Small intestine (tissue), 7 donors: ENCODE results near the gene ATP6V1C2. TPM values are rescaled to one million over a fixed set of nuclear protein-coding genes. Genes with fewer than 3 reads are reported as not detected.

ENCODE experiments used
- DNase-seq, 2 donors: peaks; one replicate each; pipeline versions ENCODE4 v3.0.0 to v3.0.0-alpha.2; 2013
- FAIRE-seq: peaks from 2 replicates; lab custom pipeline; 2012; peaks lifted over from hg19 to GRCh38; lab: Jason Lieb, UNC
- H3K27ac ChIP-seq, 3 donors: one replicate each; pipeline ENCODE4 v1.5.1; 2013; ENCODE audit warnings: low read length in 2 of 3, mild to moderate bottlenecking in 2 of 3, control low read depth in 1 of 3, inconsistent platforms in 1 of 3, low read depth in 1 of 3, moderate library complexity in 1 of 3
- H3K27me3 ChIP-seq, 3 donors: one replicate each; pipeline ENCODE4 v1.6.1; 2013; ENCODE audit warnings: low read length in 3 of 3, inconsistent platforms in 1 of 3; ENCODE audit not compliant: control insufficient read depth in 3 of 3, insufficient read depth in 3 of 3
- H3K36me3 ChIP-seq, 3 donors: one replicate each; pipeline ENCODE4 v1.6.1; 2013; ENCODE audit warnings: low read length in 3 of 3, inconsistent platforms in 1 of 3, low read depth in 1 of 3, mild to moderate bottlenecking in 1 of 3, moderate library complexity in 1 of 3; ENCODE audit not compliant: control insufficient read depth in 3 of 3, insufficient read depth in 2 of 3
- H3K4me1 ChIP-seq, 3 donors: one replicate each; pipeline ENCODE4 v1.6.1; 2013; ENCODE audit warnings: low read length in 2 of 3, inconsistent platforms in 1 of 3, low read depth in 1 of 3, mild to moderate bottlenecking in 1 of 3, moderate library complexity in 1 of 3; ENCODE audit not compliant: control insufficient read depth in 3 of 3, insufficient read depth in 2 of 3
- H3K4me3 ChIP-seq, 3 donors: one replicate each; pipeline ENCODE4 v1.5.1; 2013; ENCODE audit warnings: low read length in 3 of 3, control low read depth in 1 of 3, inconsistent platforms in 1 of 3, low read depth in 1 of 3, mild to moderate bottlenecking in 1 of 3, moderate library complexity in 1 of 3
- H3K9me3 ChIP-seq, 2 donors: one replicate each; pipeline ENCODE4 v1.6.1; 2013; ENCODE audit warnings: low read depth in 1 of 2, low read length in 1 of 2; ENCODE audit not compliant: control insufficient read depth in 2 of 2, insufficient read depth in 1 of 2
- WGBS, 3 donors: extraction: QIAGEN DNeasy Blood & Tissue Kit; methylation state at CpG; one replicate each; pipeline ENCODE4 v1.1.7; 2013; 5-methylcytosine and 5-hydroxymethylcytosine counted together
- polyA plus RNA-seq, 4 donors: library from polyadenylated mRNA; stranded (reverse) in 3 of 4; unstranded in 1 of 4; fragments of 200-250 nt in 3 of 4; fragments of 120-200 nt in 1 of 4; gene quantifications; one replicate each; pipeline versions ENCODE4 v1.2.1 to v1.2.3, GENCODE V29; 2013
- donor health status: healthy with polysubstance abuse.
- donor health status: control.
- donor health status: control.
- donor health status: Bipolar disorder and iron deficiency.
- donor health status: healthy.

The ATP6V1C2 gene
- polyA plus RNA-seq, 4 donors: 0.22 to 3.6 (median 0.92) TPM

DNA sequence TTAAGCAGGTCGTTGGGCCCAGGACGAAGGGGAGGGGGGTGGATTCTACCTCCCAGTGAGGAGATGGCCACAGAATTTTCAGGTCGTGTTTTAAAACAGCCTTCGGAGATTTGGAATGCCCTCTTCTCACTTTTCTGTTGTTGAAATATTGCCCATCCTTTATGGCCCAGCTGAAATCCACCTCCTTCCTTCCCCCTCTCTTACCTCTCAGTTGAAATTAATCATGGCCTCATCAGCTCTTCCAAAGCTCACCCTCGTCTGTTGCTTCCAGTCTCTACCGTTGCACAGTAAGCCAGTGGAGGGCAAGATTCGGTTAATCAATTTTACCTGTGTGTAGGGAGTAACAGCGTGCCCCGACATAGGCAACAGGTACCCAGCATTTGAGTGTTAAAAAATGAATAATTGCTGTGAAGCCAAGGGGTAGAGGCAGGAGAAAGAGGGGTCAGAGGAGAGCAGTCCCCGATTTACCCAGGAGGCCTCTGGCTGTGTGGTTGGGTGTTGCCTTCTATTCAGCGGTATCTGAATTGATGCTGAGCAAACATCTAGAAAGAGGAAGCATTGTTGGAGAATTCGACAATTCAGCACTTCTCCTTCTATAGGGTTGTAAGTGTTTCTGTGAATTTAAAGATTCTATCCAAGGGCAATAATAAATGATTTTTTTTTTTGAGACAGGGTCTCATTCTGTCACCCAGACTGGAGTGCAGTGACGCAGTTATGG lies 99.7 kb downstream of the ATP6V1C2 start:
- FAIRE-seq (no peak), DNase-seq (no peak)
- Histone ChIP-seq H3K36me3 (no peaks in the 10 kb centered on the region), H3K27me3 (peaks cover 0 to 8% (median 2%) of the 10 kb centered on the region in 3 donors), H3K4me3 (no peak overlapping the region), H3K4me1 (no peaks in the 10 kb centered on the region), H3K27ac (no peak overlapping the region), H3K9me3 (no peaks in the 10 kb centered on the region)
- 68 to 72% (median 69%) methylated on average over 13 of the region's 13 CpGs for WGBS, 3 donors

DNA sequence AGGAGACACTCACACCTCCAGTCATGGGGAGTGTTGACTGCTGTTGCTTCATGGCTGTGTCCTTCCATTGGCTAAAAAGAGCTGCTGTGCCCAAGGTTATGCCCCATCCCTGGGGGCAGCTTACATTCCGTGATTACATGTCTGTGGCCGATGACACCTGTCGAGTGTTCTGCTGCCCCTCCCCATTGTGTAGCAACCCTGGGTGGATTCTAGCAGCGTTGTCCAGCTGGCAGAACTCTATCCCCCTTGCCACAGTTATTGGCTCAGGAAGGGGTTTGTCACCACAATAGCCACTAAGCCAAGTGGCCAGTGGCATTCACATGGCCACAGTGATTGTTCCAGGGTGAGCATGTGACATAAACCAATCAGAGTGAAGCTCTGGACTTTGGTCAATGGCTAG lies 102.8 kb downstream of the ATP6V1C2 start:
- DNase-seq (no peak), FAIRE-seq (no peak)
- Histone ChIP-seq H3K4me1 (no peaks in the 10 kb centered on the region), H3K4me3 (no peak overlapping the region), H3K27ac (no peak overlapping the region), H3K36me3 (no peaks in the 10 kb centered on the region), H3K9me3 (no peaks in the 10 kb centered on the region), H3K27me3 (peaks cover 0 to 14% (median 2%) of the 10 kb centered on the region in 3 donors)
- WGBS, 3 donors: 86 to 90% (median 88%) methylated on average over 4 of the region's 4 CpGs

DNA sequence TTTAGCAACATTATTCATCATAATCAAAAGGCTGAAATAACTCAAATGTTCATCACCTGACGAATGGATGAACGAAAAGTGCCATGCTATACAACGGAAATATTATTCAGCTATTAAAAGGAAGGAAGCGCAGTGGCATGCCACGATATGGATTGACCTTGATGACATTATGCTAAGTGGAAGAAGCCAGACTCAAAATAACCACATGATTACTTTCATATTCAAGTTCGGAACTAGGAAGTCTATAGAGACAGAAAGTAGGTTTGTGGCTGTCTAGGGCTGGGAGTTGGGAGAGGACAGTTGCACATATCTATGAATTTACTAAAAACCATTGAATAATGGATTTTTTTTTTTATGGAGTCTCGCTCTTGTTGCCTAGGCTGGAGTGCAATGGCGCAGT lies 104.6 kb downstream of the ATP6V1C2 start:
- no peak for FAIRE-seq
- peaks cover 0 to 25% (median 2%) of the 10 kb centered on the region in 3 donors for H3K27me3 ChIP-seq
- no peaks in the 10 kb centered on the region for H3K9me3 ChIP-seq
- H3K36me3 ChIP-seq: no peaks in the 10 kb centered on the region
- 83 to 86% (median 85%) methylated on average over 8 of the region's 8 CpGs for WGBS, 3 donors
- no peaks in the 10 kb centered on the region for H3K4me1 ChIP-seq
- no peak overlapping the region for H3K4me3 ChIP-seq
- H3K27ac ChIP-seq: no peak overlapping the region
- DNase-seq: no peak

DNA sequence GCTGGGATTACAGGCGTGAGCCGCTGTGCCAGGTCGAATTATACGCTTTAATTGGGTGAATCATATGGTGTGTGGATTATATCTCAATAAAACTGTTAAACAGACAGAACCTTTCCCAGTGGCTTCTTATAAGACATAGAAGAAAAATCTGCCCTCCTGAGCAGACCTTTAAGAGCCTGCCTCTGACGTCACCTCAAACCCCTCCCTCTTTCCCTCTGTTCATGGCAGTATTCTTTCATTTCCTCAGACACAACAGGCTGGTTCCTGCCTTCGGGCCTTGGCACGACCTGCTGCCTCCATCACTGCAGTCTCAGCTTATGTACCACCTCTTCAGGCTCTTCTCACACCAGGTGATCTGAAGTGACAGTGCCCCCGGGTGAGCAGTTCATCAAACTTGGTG lies 105.2 kb downstream of the ATP6V1C2 start:
- no peak for DNase-seq
- no peak for FAIRE-seq
- H3K27me3 ChIP-seq: peaks cover 0 to 31% (median 2%) of the 10 kb centered on the region in 3 donors
- no peaks in the 10 kb centered on the region for H3K9me3 ChIP-seq
- WGBS, 3 donors: 77 to 81% (median 78%) methylated on average over 8 of the region's 8 CpGs
- H3K4me3 ChIP-seq: no peak overlapping the region
- H3K36me3 ChIP-seq: no peaks in the 10 kb centered on the region
- H3K4me1 ChIP-seq: no peaks in the 10 kb centered on the region
- no peak overlapping the region for H3K27ac ChIP-seq

DNA sequence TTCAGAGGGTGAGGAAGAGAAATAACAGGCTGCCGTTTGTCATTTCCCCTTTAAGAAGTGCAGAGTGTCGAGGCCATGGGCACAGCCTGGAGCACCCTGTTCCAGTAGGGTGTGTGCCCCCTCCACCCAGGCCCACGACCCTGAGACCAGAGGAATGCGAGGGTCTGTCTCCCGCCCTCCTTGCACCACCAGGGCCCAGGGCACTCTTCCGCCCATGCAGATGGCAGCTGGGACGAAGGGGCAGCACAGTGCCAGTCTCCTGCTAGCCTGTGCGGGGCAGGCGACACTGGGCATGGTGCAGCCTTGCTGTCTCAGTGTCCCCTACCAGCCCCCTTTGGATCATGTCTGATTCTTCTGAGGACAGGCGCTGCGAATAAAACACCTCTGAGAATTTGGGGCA lies 106.9 kb downstream of the ATP6V1C2 start:
- H3K4me1 ChIP-seq: peaks cover 0 to 3% (median 0%) of the 10 kb centered on the region in 3 donors
- FAIRE-seq (no peak), DNase-seq (no peak)
- no peaks in the 10 kb centered on the region for H3K36me3 ChIP-seq
- no peak overlapping the region for H3K27ac ChIP-seq
- 78 to 88% (median 80%) methylated on average over 11 of the region's 11 CpGs for WGBS, 3 donors
- H3K4me3 ChIP-seq: no peak overlapping the region
- H3K27me3 ChIP-seq: peaks cover 0 to 42% (median 2%) of the 10 kb centered on the region in 3 donors
- H3K9me3 ChIP-seq: no peaks in the 10 kb centered on the region

DNA sequence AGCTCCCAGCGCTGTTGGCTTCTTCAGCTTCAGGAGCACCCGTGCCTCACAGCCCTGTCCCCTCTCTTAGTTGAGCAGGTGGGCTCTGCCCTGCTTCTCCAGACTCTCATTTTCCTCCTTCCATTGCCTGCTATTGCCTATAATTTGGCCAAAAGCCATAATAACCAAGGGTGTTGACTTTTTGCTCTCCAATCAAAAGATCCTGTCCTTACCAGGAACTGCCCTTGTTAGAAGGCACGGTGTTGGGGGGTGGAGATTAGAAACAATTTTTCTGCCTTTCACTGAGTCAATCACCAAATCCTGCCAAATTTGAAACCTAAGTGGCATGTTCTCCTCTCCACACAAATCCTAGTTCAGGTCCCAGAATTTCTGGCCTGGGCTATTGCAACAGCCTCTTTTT lies 107.9 kb downstream of the ATP6V1C2 start:
- H3K4me3 ChIP-seq: no peak overlapping the region
- H3K27me3 ChIP-seq: peaks cover 0 to 46% (median 2%) of the 10 kb centered on the region in 3 donors
- no peaks in the 10 kb centered on the region for H3K9me3 ChIP-seq
- no peak overlapping the region for H3K27ac ChIP-seq
- peaks cover 0 to 3% (median 0%) of the 10 kb centered on the region in 3 donors for H3K4me1 ChIP-seq
- DNase-seq (peak in 1 of 2 donors; percentile 25), FAIRE-seq (no peak)
- 45 to 70% (median 56%) methylated on average over 3 of the region's 3 CpGs for WGBS, 3 donors
- H3K36me3 ChIP-seq: no peaks in the 10 kb centered on the region

DNA sequence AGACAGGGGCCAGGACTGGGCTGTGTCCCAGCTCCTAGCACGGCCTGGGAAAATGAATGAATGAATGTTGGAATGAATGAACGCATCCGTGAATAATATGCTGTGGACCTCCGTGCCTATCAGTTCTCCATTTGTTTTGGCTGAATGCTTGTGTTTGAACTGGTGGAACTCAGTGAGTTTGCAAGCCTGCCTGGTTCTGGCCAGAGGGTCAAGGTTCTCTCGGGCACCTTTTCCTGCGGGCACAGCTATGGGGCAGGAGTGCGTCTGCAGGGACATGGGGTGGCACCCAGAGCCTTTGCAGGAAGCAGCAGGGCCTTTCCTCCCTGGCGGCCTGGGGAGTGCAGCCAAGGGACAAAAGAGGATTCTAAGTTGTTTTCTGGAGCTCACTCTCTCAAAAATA lies 108.8 kb downstream of the ATP6V1C2 start:
- WGBS, 3 donors: 26 to 61% (median 34%) methylated on average over 8 of the region's 8 CpGs
- Histone ChIP-seq H3K4me1 (peaks cover 0 to 3% (median 0%) of the 10 kb centered on the region in 3 donors), H3K36me3 (no peaks in the 10 kb centered on the region), H3K27me3 (peaks cover 0 to 46% (median 0%) of the 10 kb centered on the region in 3 donors), H3K4me3 (no peak overlapping the region), H3K9me3 (no peaks in the 10 kb centered on the region), H3K27ac (no peak overlapping the region)
- FAIRE-seq (no peak), DNase-seq (peak in 1 of 2 donors; percentile 57)

DNA sequence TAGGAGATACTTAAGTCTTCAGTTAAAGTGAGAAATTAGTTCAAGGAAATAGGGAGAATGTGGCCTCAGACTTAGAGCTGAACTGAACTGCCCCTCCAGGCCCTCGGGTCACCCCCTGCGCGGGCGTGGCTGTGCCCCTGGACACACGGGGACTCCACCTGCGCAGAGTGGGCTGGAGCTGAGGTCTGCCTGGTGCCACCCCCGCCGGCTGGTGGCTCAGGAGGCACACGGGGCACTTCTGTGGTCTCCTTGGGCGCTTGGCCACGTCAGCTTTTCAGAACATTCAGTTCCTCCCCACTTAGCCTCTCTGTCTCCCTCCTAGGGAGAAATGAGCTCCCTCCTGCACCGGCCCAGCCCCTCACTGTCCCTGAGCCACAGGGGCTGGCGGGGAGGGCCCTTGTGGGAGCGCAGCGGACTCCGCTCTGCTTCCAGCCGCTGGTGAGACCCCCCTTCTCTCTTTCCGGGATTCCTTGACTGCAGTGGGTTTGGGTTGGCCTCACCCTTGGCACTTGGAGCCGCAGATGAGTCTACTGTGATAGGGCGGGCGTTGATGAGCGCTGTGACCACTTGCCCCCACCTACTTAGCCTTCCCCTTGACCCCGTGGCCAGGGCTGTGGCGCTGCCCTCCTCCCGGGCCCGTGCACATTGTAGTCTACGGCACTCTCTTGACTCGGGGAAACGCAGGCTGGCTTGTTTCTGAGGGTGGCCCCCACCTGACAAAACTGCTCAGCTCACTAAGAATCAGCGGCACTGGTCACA lies 109.4 kb downstream of the ATP6V1C2 start:
- Histone ChIP-seq H3K4me3 (no peak overlapping the region), H3K36me3 (no peaks in the 10 kb centered on the region), H3K9me3 (no peaks in the 10 kb centered on the region), H3K27me3 (peaks cover 0 to 46% (median 0%) of the 10 kb centered on the region in 3 donors), H3K4me1 (peaks cover 0 to 3% (median 0%) of the 10 kb centered on the region in 3 donors), H3K27ac (no peak overlapping the region)
- FAIRE-seq (no peak), DNase-seq (no peak)
- 76 to 81% (median 79%) methylated on average over 28 to 30 of the region's 30 CpGs for WGBS, 3 donors
